DMS79 treated with DMSO at 0.1 percent for 48 hours (cell line): Measurements from ENCODE around the gene KCNB1.
A peak's percentile ranks its signal among the peaks of the same experiment; 100 is the strongest.

Source experiments
- DNase-seq: peaks from one replicate; lab custom pipeline; 2025; lab: John Stamatoyannopoulos, UW

KCNB1 gene

GRCh38 chr20:49497398-49497669, 14.9 kb upstream of the KCNB1 start:
- DNase-seq: no peak

GRCh38 chr20:49496553-49497397, 14.3 kb upstream of the KCNB1 start:
- no peak for DNase-seq

GRCh38 chr20:49496043-49496442, 13.6 kb upstream of the KCNB1 start:
- DNase-seq: no peak

GRCh38 chr20:49490689-49491088, 8.2 kb upstream of the KCNB1 start:
- no peak for DNase-seq

GRCh38 chr20:49489688-49490087, 7.2 kb upstream of the KCNB1 start:
- DNase-seq: no peak

GRCh38 chr20:49486064-49486463, 3.6 kb upstream of the KCNB1 start:
- no peak for DNase-seq

- DNase-seq: no peak
Measured at GRCh38 chr20:49485563-49485962, 3.1 kb upstream of the KCNB1 start.

GRCh38 chr20:49484180-49485140, 2.0 kb upstream of the KCNB1 start:
- peak; percentile 71 for DNase-seq

- no peak for DNase-seq
Measured at GRCh38 chr20:49483696-49484123, 1.2 kb upstream of the KCNB1 start.

GRCh38 chr20:49483018-49483695, 689 bp upstream of the KCNB1 start:
- DNase-seq: no peak

GRCh38 chr20:49482173-49482572, 295 bp downstream of the KCNB1 start:
- no peak for DNase-seq

GRCh38 chr20:49481116-49481515, 1.4 kb downstream of the KCNB1 start:
- DNase-seq: no peak

GRCh38 chr20:49480236-49480635, 2.2 kb downstream of the KCNB1 start:
- no peak for DNase-seq

- no peak for DNase-seq
Measured at GRCh38 chr20:49479785-49480184, 2.7 kb downstream of the KCNB1 start.

- no peak for DNase-seq
Measured at GRCh38 chr20:49478754-49479689, 3.4 kb downstream of the KCNB1 start.

- no peak for DNase-seq
Measured at GRCh38 chr20:49478266-49478665, 4.2 kb downstream of the KCNB1 start.

- DNase-seq: no peak
Measured at GRCh38 chr20:49477200-49477599, 5.3 kb downstream of the KCNB1 start.

- DNase-seq: no peak
Measured at GRCh38 chr20:49476016-49476355, 6.5 kb downstream of the KCNB1 start.

- DNase-seq: no peak
Measured at GRCh38 chr20:49475292-49476015, 7.0 kb downstream of the KCNB1 start.

GRCh38 chr20:49471397-49471796, 11.1 kb downstream of the KCNB1 start:
- no peak for DNase-seq

GRCh38 chr20:49470922-49471321, 11.5 kb downstream of the KCNB1 start:
- no peak for DNase-seq
